HG03571 (cell line): ENCODE results near the gene OR9G1.
"Not testable (repeated sequence)": the region's sequence is repeated elsewhere in the genome, so short reads cannot be mapped to it uniquely, and the experiment has no call there.

Experiments
- ATAC-seq: cut with Tn5 transposase; IDR thresholded peaks from one replicate; pipeline ENCODE4 v1.9.1; 2021; ENCODE audit not compliant: unreplicated experiment

The OR9G1 gene

DNA sequence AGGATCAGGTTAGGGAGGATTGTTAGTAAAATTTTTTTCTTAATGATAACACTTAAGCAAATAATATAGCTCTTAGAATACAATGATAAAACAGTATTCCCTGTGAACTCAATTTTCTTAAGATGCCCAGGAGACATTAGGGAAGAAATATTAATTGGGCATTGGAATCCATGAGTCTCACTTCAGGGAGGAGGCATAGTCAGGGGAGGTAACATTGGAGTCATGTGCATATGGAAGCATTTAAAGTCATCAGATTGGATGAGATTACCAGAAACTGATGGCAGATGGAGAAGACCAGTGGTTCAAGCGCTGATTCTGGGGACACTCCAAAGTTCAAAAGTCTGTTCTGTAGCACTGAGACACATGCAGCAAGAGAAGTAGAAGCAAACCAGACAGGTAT lies at the start of gene OR9G1:
Gene OR9G1, plus strand, starts transcription at position 301 of the 400 bp plus-strand sequence. CDS start 1,293 bp downstream, outside the sequence.
- no peak for ATAC-seq

GRCh38 chr11:56659755-56660154 lies 39.1 kb upstream of the OR9G1 start:
- ATAC-seq: no peak

DNA sequence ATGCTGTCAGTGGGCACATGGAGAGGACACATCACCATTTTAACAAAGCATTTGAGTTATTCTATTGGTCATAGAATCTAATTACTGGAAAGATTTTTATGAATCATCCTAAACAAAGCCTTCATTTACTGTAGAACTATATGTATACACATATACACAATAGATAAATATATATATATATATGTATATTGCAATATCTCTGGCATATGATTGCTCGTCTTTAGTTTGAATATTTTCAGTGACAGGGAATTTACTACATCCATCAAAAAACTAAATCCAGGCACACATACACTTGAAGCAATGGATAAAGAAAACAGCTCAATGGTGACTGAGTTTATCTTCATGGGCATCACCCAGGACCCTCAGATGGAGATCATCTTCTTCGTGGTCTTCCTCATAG lies 35.5 kb upstream of the OR9G1 start, which contains the start of gene OR5AR1:
Gene OR5AR1, plus strand, starts transcription at position 301 of the 400 bp plus-strand sequence. Its CDS starts 0 bp downstream, at position 301.
- no peak for ATAC-seq

- ATAC-seq: no peak
Observed at GRCh38 chr11:56670984-56671383, 27.9 kb upstream of the OR9G1 start.

GRCh38 chr11:56688554-56689100 lies 10.3 kb upstream of the OR9G1 start:
- no peak for ATAC-seq

DNA sequence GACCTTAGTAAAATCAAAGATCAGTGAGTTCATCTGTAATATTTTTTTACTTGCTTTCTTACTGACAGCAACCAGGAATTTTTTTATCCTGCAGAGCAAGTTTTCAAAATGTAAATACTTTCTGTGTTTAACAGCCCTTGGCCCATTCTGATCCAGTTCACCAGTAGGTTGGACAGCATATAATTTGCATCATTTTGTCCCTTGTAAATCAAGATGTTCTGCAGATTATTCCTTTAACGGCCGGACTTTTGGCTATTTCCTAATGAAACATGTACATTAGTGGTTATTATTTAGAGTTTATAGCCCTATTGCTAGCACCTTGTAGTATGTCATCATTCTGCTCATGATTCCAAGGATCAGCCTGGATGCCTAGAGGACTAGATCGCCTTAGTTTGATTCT lies 7.7 kb upstream of the OR9G1 start:
- not testable (repeated sequence) for ATAC-seq

DNA sequence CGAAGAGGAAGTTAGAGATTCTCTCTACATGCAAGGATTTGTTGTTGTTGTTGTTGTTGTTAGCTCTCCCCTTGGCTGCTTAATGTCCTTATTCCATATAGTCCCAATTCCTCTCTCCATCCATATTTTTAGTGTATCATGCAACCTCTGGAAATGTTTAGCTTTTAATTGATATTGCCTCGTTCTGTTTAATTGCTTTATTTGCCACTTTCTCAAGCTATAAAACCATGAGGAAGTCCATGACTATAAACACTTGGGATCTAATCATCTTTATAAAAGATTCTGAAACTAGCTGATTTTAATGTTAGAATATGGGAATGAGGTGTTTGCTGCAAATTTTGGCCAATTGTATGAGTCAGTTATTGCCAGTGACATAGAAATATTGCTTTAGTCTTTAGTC lies 5.5 kb upstream of the OR9G1 start:
- no peak for ATAC-seq

GRCh38 chr11:56700242-56700913 lies 1.5 kb downstream of the OR9G1 start:
- ATAC-seq: no peak

GRCh38 chr11:56700914-56701485 lies 2.1 kb downstream of the OR9G1 start:
- no peak for ATAC-seq

GRCh38 chr11:56705784-56706396 lies 7.0 kb downstream of the OR9G1 start:
- no peak for ATAC-seq

DNA sequence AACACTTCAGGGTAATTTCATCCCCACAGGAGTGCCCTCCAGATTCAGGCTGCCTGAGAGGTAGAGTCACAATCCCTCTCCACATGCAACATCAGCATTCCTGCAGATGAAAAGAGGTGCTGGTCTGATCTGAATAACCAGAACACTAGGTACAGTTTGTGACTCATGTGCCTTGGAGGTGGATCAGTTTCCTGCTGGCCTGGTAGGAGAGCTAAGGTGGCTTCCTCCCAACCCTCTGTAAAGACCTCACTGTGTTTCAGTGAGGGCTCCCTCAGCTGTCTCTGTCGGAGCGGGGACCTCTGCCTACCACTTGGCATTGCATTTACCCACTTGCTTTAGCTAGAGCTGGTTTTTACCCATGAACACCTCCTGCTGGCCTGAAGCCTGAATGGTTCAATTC lies 7.6 kb downstream of the OR9G1 start:
- no peak for ATAC-seq

DNA sequence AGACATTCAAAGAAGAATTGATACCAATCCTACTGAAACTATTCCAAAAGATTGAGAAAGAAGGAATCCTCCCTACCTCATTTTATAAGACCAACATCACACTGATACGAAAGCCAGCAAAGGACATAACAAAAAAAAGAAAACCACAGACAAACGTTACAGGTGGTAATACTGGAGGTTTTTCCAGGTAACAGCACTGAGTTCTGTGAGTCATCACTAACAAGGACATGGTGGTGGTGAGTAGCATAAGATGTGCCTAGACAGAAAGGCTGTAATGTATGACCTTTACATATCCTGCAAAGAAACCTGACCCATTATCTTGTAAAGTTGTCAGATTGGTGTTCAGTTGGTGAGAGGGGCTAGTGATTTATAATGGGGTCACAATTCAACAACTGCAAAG lies 15.3 kb downstream of the OR9G1 start:
- ATAC-seq: no peak

DNA sequence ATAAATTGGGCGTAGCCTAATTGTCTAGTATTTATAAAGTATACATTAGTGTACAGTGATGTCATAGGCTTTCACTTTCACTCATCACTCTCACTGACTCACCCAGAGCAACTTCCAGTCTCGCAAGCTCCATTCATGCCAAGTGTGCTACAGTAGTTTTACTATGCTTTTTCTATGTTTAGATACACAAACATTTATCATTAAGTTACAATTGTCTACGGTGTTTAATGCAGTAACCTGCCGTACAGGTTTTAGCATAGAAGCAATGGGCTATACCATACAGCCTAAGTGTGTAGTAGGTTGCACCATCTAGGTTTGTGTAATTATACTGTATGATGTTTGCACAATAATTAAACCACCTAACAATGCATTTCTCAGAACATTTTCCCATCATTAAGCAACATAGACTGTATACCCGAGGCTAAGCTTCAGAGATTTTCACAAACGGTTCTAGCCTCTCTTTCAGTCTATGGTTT lies 17.5 kb downstream of the OR9G1 start:
- no peak for ATAC-seq

- no peak for ATAC-seq
Observed at GRCh38 chr11:56720513-56720912, 21.6 kb downstream of the OR9G1 start.

GRCh38 chr11:56740107-56740506 lies 41.2 kb downstream of the OR9G1 start:
- ATAC-seq: no peak

- no peak for ATAC-seq
Observed at GRCh38 chr11:56740886-56741285, 42.0 kb downstream of the OR9G1 start.

DNA sequence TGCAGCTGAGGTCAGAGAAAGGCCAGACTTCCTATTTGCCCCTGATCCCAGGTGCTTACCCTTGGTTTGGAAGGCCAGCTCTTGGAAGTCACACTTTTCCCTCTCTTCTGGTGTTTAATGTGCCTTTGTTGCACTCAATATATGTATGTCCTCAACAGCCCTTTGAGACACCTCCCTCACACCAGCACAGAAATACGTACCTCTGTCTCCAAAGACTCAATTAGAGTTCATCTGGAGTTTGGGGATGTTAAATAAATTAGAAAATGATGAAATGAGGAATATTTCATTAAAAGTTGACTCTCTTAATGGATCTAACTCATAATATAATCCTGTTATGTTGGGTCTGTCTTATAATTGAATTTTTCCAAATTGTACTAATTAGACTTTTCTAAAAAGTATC lies 49.7 kb downstream of the OR9G1 start, which contains the start of gene OR9G4:
Gene OR9G4, minus strand, starts transcription at position 101 of the 400 bp plus-strand sequence. CDS start 4,931 bp downstream, outside the sequence.
- no peak for ATAC-seq

DNA sequence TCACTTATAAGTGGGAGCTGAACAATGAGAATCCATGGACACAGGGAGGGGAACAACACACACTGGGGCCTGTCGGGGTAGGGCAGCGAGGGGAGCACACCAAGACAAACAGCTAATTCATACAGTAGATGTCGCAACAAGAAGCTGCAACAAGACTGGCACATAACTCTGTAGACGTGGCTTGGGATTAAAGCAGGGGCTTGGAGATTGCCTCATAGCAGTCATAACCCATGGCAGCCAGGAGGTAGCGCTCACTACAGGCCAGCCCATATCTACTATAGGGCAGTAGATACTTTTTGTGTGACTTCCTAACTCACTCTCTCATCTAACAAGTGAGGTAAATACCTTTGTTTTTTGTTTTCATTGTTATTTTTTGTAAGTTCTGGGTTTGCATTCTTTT lies 51.3 kb downstream of the OR9G1 start:
- ATAC-seq: no peak

GRCh38 chr11:56751480-56751879 lies 52.6 kb downstream of the OR9G1 start:
- no peak for ATAC-seq
